Measurements from ENCODE around the gene CHCHD6.

DNA sequence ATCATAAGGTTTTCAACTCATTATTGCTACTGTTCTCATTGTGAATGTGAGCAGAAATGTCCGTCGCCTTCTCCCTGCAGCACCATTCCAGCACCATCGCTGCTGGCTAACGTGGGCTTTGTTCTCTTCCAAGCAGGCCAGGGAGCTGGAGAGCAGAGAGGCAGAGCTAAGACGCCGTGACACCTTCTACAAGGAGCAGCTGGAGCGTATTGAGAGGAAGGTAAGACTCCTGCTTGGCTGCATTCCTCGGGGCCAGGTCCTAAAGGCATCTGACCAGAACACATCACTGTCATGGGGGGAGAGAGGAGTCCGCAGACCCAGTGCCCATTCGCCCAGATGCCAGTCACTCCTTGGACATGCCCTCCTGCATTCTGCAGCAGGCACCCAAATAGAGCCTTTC is 148.5 kb downstream of the CHCHD6 start:
- TF ChIP-seq, protein P1, sequence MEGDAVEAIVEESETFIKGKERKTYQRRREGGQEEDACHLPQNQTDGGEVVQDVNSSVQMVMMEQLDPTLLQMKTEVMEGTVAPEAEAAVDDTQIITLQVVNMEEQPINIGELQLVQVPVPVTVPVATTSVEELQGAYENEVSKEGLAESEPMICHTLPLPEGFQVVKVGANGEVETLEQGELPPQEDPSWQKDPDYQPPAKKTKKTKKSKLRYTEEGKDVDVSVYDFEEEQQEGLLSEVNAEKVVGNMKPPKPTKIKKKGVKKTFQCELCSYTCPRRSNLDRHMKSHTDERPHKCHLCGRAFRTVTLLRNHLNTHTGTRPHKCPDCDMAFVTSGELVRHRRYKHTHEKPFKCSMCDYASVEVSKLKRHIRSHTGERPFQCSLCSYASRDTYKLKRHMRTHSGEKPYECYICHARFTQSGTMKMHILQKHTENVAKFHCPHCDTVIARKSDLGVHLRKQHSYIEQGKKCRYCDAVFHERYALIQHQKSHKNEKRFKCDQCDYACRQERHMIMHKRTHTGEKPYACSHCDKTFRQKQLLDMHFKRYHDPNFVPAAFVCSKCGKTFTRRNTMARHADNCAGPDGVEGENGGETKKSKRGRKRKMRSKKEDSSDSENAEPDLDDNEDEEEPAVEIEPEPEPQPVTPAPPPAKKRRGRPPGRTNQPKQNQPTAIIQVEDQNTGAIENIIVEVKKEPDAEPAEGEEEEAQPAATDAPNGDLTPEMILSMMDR (IDR thresholded peaks at IDR 0.05), result no peak
- no peak for TF ChIP-seq POLR2A (IDR thresholded peaks at IDR 0.05)
